ENCODE results near the gene DGLUCY. TPM values are rescaled to one million over a fixed set of nuclear protein-coding genes. Genes with fewer than 3 reads are reported as not detected.

DGLUCY gene
- total and polyA plus RNA-seq, 2 of the 8 experiments (the other 6 are each of a cell fraction or from before 2014, with no cell fraction given), result 24.9 to 31.8 TPM

- Histone ChIP-seq H2BK5ac (ENCODE audit: low read depth, low read length) (no peak overlapping the region), H3K18ac (ENCODE audit: extremely low read depth, low read length) (no peak overlapping the region), H3K79me1 (ENCODE audit: low read depth, low read length) (no peaks in the 10 kb centered on the region), H3K23ac (ENCODE audit: insufficient read length) (no peak overlapping the region), H4K5ac (ENCODE audit: insufficient read length, low read depth, low read length) (no peak overlapping the region), H3K79me2 (ENCODE audit: control insufficient read depth in 1 of 2, insufficient read depth in 2 of 2, low read length in 2 of 2) (no peaks in the 10 kb centered on the region), H3K4me1 (replicated peaks in 1 of 4; ENCODE audit: control insufficient read depth in 3 of 4, insufficient read depth in 4 of 4, low read length in 3 of 4) (no peaks in the 10 kb centered on the region; a peak in 2 of 7 replicates), H2AFZ (ENCODE audit: low read length) (no peak overlapping the region), H4K20me1 (replicated peaks in 1 of 2; ENCODE audit: control insufficient read depth in 1 of 2, insufficient read depth in 2 of 2, low read length in 2 of 2) (peaks cover 0 to 4% of the 10 kb centered on the region in 2 experiments), H3K14ac (ENCODE audit: insufficient read length) (no peak overlapping the region), H2AK5ac (ENCODE audit: low read depth, low read length) (no peak overlapping the region), H2BK15ac (ENCODE audit: low read length) (no peak overlapping the region), H4K91ac (replicated peaks; ENCODE audit: insufficient read length, low read length) (no peak overlapping the region), H2BK20ac (ENCODE audit: low read length) (no peak overlapping the region), H3K4me3 (ENCODE audit: extremely low read depth in 1 of 4, insufficient read depth in 2 of 4, low read depth in 3 of 4, low read length in 4 of 4) (no peak overlapping the region), H3K27ac (ENCODE audit: low read depth, low read length) (no peak overlapping the region), H3K36me3 (ENCODE audit: control insufficient read depth in 2 of 4, insufficient read depth in 4 of 4, low read length in 3 of 4) (peaks cover 0 to 22% (median 4%) of the 10 kb centered on the region in 4 experiments; a peak in 4 of 8 replicates), H3K4me2 (ENCODE audit: insufficient read depth in 1 of 2, low read depth in 2 of 2, low read length in 2 of 2) (no peak overlapping the region), H2BK12ac (ENCODE audit: low read depth, low read length) (no peak overlapping the region), H4K8ac (ENCODE audit: extremely low read depth, insufficient read depth, low read length) (no peak overlapping the region), H3K56ac (replicated peaks; ENCODE audit: insufficient read length, low read depth, low read length) (no peak overlapping the region), H3K27me3 (replicated peaks in 1 of 4; ENCODE audit: control insufficient read depth in 3 of 4, extremely low read depth in 1 of 4, insufficient read depth in 3 of 4, low read length in 3 of 4) (peaks cover 0 to 5% (median 3%) of the 10 kb centered on the region in 4 experiments; a peak in 6 of 7 replicates), H3K4ac (replicated peaks; ENCODE audit: insufficient read length, low read depth, low read length) (no peak overlapping the region), H3K23me2 (ENCODE audit: low read depth, low read length) (no peaks in the 10 kb centered on the region), H3K9me3 (ENCODE audit: insufficient read depth in 2 of 2, low read depth in 1 of 2, low read length in 1 of 2) (no peaks in the 10 kb centered on the region), H2BK120ac (replicated peaks; ENCODE audit: low read depth, low read length) (no peak overlapping the region), H3K9ac (replicated peaks in 1 of 4; ENCODE audit: extremely low read depth in 1 of 4, low read depth in 3 of 4, low read length in 3 of 4) (no peak overlapping the region)
- TF ChIP-seq SAP30 (IDR thresholded peaks at IDR 0.05; ENCODE audit: insufficient read depth, insufficient replicate concordance, low read length) (no peak), NRF1 (IDR thresholded peaks at IDR 0.05; ENCODE audit: low read depth, low read length) (no peak), POU5F1 (IDR thresholded peaks at IDR 0.05; ENCODE audit: low read depth, low read length) (no peak), RBBP5 (IDR thresholded peaks at IDR 0.05; ENCODE audit: borderline replicate concordance, low read depth, low read length) (no peak), SIX5 (IDR thresholded peaks at IDR 0.05; ENCODE audit: low read depth, low read length) (no peak), RAD21 (IDR thresholded peaks at IDR 0.05 in 1 of 2, conservative IDR thresholded peaks at IDR 0.05 in 1 of 2; ENCODE audit: low read depth in 2 of 2, low read length in 2 of 2) (no peak), HDAC2 (IDR thresholded peaks at IDR 0.05; ENCODE audit: borderline replicate concordance in 1 of 2, low read depth in 2 of 2, low read length in 2 of 2) (no peak), KDM1A (IDR thresholded peaks at IDR 0.05; ENCODE audit: borderline replicate concordance, low read length) (no peak)
- TF ChIP-seq, protein P1, sequence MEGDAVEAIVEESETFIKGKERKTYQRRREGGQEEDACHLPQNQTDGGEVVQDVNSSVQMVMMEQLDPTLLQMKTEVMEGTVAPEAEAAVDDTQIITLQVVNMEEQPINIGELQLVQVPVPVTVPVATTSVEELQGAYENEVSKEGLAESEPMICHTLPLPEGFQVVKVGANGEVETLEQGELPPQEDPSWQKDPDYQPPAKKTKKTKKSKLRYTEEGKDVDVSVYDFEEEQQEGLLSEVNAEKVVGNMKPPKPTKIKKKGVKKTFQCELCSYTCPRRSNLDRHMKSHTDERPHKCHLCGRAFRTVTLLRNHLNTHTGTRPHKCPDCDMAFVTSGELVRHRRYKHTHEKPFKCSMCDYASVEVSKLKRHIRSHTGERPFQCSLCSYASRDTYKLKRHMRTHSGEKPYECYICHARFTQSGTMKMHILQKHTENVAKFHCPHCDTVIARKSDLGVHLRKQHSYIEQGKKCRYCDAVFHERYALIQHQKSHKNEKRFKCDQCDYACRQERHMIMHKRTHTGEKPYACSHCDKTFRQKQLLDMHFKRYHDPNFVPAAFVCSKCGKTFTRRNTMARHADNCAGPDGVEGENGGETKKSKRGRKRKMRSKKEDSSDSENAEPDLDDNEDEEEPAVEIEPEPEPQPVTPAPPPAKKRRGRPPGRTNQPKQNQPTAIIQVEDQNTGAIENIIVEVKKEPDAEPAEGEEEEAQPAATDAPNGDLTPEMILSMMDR (IDR thresholded peaks at IDR 0.05; ENCODE audit: control extremely low read depth in 1 of 3, insufficient read depth in 1 of 3, low read depth in 1 of 3, low read length in 3 of 3), result no peak
- ChIA-PET CTCF (ENCODE audit: partially characterized antibody) (interaction anchor here (0.5 to 7.3 kb wide), 12 partner anchors 11 to 104 kb away, joined by 3 to 57 read pairs (median 4); no protein-coding TSS in a partner anchor), POLR2A (ENCODE audit: partially characterized antibody) (interaction anchor here (0.9 to 1.2 kb wide), 2 partner anchors 18 to 21 kb away, joined by 3 to 4 read pairs; no protein-coding TSS in a partner anchor)
- WGBS, 2 experiments (ENCODE audit: extremely low coverage in 1 of 2, insufficient coverage in 1 of 2, insufficient read length in 1 of 2, insufficient replicate concordance in 2 of 2, low coverage in 1 of 2, low lambda C conversion rate in 2 of 2, missing lambda C conversion rate in 1 of 2), result 88% methylated on average over 6 of the region's 6 CpGs; no CpG with 5 or more reads in 1 of the 2 experiments
- DNase-seq (ENCODE audit: low read depth in 1 of 2, low spot score in 2 of 2), result no peak
- FAIRE-seq, result no peak
These were observed 156.3 kb downstream of the DGLUCY start for GRCh38 chr14:91270188-91270587.
